WERI-Rb-1 (cell line): Measurements from ENCODE around the gene CREB3L4.

Experiments
- DNase-seq: peaks from one replicate; pipeline ENCODE4 v3.0.0-alpha.2; 2020
- H3K27ac ChIP-seq: fragments of 250-450 bp; sonication (Bioruptor Pico); 2 replicates; pipeline ENCODE4 v1.5.1; 2020; ENCODE audit warnings: mild to moderate bottlenecking, moderate library complexity
- H3K27me3 ChIP-seq: fragments of 250-450 bp; sonication (Bioruptor Pico); 2 replicates; pipeline ENCODE4 v1.5.1; 2021; ENCODE audit warnings: mild to moderate bottlenecking, low read depth, moderate library complexity; ENCODE audit not compliant: insufficient read depth, severe bottlenecking
- H3K36me3 ChIP-seq: fragments of 250-450 bp; sonication (Bioruptor Pico); 2 replicates; pipeline ENCODE4 v1.5.1; 2020; ENCODE audit warnings: mild to moderate bottlenecking, moderate library complexity
- H3K4me3 ChIP-seq: 2 replicates; pipeline ENCODE4 v1.5.1; 2011; ENCODE audit warnings: low read depth, mild to moderate bottlenecking, control low read depth, low read length
- H3K9me3 ChIP-seq: fragments of 250-450 bp; sonication (Bioruptor Pico); 2 replicates; pipeline ENCODE4 v1.5.1; 2021; ENCODE audit warnings: mild to moderate bottlenecking, moderate library complexity; ENCODE audit not compliant: severe bottlenecking
- TF ChIP-seq, protein P1 (sequence below): IDR thresholded peaks from 2 replicates; pipeline ENCODE4 v1.5.1; 2011; ENCODE audit warnings: low read depth, mild to moderate bottlenecking, control low read depth, inconsistent platforms, low read length

The CREB3L4 gene

DNA sequence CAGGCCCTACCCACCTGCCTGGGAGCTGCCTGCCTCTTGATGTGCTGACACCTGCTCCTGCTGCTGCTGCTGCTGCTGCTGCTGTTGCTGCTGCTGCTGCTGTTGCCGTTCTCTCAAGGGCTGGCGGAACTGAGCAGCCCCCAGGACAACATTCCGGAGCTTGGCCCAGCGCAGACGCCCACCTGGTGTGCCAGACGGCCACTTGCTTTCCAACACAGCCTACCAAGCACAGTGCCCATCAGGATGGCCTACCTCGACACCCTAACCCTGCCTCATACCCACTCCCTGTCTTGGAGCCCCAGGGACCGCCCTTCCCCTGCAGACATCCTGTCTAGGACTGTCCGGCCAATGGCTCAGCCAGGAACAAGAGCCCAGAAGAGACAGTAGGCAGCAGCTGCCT lies 33.0 kb upstream of the CREB3L4 start:
- peaks cover 97% of the 10 kb centered on the region for H3K36me3 ChIP-seq
- H3K27me3 ChIP-seq, result no peaks in the 10 kb centered on the region
- no peak overlapping the region for H3K27ac ChIP-seq
- TF ChIP-seq, protein P1, sequence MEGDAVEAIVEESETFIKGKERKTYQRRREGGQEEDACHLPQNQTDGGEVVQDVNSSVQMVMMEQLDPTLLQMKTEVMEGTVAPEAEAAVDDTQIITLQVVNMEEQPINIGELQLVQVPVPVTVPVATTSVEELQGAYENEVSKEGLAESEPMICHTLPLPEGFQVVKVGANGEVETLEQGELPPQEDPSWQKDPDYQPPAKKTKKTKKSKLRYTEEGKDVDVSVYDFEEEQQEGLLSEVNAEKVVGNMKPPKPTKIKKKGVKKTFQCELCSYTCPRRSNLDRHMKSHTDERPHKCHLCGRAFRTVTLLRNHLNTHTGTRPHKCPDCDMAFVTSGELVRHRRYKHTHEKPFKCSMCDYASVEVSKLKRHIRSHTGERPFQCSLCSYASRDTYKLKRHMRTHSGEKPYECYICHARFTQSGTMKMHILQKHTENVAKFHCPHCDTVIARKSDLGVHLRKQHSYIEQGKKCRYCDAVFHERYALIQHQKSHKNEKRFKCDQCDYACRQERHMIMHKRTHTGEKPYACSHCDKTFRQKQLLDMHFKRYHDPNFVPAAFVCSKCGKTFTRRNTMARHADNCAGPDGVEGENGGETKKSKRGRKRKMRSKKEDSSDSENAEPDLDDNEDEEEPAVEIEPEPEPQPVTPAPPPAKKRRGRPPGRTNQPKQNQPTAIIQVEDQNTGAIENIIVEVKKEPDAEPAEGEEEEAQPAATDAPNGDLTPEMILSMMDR, result no peak
- H3K4me3 ChIP-seq, result no peak overlapping the region
- no peaks in the 10 kb centered on the region for H3K9me3 ChIP-seq
- no peak for DNase-seq

DNA sequence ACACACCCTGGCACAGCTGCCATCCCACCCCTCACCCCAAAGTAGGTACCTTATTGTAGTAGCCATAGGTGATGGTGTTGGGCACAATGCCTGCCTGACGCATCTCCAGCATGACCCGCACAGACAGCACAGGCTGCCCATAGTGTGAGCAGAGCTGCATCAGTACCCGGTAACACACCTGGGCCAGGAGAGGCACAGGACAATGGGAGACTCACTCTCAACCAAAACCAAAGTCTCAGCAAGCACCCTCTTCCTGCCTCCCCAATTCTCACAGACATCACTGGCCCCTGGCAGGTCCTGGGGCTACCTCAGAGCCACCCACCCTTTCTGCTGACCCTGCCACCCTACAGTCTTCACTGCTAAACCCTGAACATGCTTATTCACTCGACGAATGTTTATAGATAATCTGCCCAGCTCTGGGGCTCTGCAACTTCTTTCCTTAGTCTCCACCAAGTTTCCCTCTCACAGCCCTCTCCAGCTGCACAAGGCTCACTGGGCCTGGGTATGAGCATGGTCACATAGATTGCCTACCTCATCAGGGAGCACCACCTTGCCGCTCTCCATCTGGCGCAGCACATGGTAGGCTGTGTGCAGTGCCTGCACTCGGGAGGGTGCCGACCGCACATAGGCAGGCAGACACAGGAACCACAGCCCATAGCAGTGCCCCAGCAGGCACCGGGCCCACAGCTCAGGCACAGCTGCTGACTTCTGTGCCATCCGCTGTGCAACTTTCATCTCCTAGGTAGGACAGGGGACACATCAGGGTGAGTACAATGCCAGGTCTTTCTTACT lies 31.5 kb upstream of the CREB3L4 start:
- DNase-seq, result no peak
- TF ChIP-seq, protein P1, result no peak
- no peak overlapping the region for H3K27ac ChIP-seq
- H3K27me3 ChIP-seq, result no peaks in the 10 kb centered on the region
- no peak overlapping the region for H3K4me3 ChIP-seq
- no peaks in the 10 kb centered on the region for H3K9me3 ChIP-seq
- H3K36me3 ChIP-seq, result peaks cover 97% of the 10 kb centered on the region

DNA sequence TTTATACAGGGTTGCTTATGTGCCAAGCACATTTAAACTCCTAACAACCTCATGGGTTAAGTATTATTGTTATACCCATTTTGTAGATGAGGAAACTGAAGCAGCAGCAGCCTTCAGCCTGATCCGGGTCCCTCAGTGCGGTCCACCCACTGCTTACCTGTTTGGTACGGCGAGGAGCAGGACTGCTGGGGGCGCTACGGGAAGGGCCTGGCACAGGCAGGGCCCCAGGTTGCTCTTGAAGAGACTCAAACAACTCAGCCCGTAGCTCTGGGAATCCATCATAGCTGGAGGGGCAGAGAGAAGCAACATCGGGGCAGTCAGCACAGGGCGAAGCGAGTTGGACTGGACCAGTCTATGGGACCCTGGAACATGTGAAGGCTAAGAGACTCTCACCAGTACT lies 30.4 kb upstream of the CREB3L4 start:
- Histone ChIP-seq H3K4me3 (no peak overlapping the region), H3K27me3 (no peaks in the 10 kb centered on the region), H3K36me3 (peaks cover 99% of the 10 kb centered on the region), H3K9me3 (no peaks in the 10 kb centered on the region), H3K27ac (no peak overlapping the region)
- TF ChIP-seq, protein P1, result no peak
- DNase-seq, result no peak

DNA sequence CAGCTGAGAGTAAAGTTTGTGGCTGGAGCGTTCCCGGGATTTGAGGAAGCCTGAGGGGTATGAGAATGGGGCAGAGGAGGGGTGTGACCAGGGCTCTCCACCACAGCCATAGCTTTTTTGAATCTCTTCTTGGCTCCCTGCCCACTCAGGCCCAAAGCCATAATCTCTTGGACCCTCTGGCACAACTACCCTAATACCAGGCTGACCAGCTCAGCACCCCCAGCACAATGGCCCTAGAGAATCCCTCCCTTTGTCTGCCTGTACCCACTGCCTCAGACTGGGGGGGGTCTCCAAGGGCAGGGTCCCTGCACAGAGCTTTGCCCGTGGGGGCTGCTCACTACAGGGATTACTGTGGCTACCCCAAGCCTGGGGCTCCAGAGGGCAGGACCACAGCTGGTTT lies 28.7 kb upstream of the CREB3L4 start:
- DNase-seq, result no peak
- TF ChIP-seq, protein P1, result no peak
- Histone ChIP-seq H3K27ac (no peak overlapping the region), H3K4me3 (no peak overlapping the region), H3K36me3 (peaks cover 99% of the 10 kb centered on the region), H3K27me3 (no peaks in the 10 kb centered on the region), H3K9me3 (no peaks in the 10 kb centered on the region)

DNA sequence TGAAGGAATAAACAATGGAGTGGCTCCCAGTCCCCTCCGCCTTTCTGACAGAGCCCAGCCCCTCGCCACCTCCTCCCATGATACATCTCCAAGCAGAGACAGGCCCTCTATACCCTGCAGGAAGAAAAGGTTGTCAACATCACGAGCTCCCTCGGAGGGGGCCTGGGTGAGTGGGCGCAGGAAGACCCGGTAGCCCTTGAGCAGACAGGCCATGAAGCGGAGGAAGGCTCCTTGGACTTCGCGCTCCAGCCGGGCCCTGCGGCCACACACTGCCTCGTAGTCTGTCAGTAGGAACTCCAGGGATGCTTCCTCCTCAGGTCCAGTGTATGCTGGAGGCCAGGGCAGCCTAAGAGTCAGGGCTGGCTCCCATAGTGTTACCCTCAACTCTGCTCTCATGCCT lies 28.2 kb upstream of the CREB3L4 start:
- TF ChIP-seq, protein P1, result no peak
- H3K36me3 ChIP-seq, result peaks cover 99% of the 10 kb centered on the region
- DNase-seq, result no peak

DNA sequence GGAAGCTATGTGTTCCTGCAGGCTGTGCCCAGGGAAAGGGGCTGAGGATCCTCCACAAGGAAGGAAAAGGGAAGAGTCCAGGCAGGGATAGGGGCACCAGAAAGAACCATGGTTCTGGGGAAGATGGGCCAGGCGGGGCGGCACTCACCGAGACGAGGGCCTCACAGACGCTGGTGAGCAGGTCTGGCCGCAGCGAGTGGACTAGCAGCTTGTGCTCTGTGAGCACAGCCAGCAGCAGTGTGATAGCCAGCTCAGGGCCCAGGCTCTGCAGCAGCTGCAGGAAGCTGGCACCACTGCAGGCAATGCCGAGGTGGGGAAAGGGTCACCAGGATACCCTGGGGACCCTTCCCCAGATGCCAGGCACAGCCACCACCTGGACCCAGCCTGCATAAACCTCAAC lies 26.9 kb upstream of the CREB3L4 start:
- DNase-seq, result no peak
- H3K36me3 ChIP-seq, result peaks cover 92% of the 10 kb centered on the region

More for the DNA sequence above, 28.2 kb upstream of the CREB3L4 start:
- no peaks in the 10 kb centered on the region for H3K27me3 ChIP-seq
- no peak overlapping the region for H3K27ac ChIP-seq
- no peak overlapping the region for H3K4me3 ChIP-seq
- H3K9me3 ChIP-seq, result no peaks in the 10 kb centered on the region

More for the DNA sequence above, 26.9 kb upstream of the CREB3L4 start:
- Histone ChIP-seq H3K27me3 (no peaks in the 10 kb centered on the region), H3K4me3 (no peak overlapping the region), H3K27ac (no peak overlapping the region), H3K9me3 (no peaks in the 10 kb centered on the region)
- TF ChIP-seq, protein P1, result no peak
